Measurements from ENCODE around the gene EGR4.

Gene EGR4

DNA sequence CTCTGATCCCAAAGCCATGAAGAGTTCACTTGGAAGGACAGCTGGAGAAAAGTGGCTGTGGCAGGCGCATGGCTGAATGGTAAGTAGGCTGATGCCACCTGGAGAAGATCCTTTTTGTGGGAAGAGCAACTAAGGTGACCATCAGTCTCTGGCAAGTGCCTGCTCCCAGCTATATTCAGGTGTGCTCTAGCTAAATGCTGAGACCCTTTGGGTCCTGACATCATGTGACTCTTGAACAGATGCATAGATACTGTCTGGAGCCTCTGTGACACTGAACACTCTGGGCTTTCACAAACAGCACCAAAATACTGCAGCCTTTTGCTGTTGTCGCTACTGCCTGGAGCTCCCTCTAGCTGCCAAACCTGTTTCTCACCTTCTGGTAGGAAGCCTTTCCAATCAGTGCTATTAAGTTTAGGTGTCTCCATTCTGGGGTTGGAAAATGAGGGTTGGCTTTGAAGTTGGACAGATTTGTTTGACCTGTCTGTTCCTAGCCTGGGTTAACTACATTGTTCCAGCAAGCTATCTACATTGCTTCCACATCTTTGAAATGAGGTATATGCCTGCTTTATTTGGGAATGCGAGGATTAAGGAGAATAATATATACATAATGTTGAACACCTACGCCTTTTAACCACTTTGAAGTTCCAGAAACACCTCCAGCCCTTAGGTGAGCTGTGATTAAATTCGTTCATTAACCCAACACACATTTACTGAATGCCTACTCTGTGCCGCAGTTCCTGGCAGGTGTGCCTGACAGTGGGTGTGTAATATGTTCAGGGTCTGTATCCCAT, 3.1 kb downstream of the EGR4 start:
- FAIRE-seq (peak; percentile 94), DNase-seq (ENCODE audit: insufficient read length, low spot score) (no peak)

DNA sequence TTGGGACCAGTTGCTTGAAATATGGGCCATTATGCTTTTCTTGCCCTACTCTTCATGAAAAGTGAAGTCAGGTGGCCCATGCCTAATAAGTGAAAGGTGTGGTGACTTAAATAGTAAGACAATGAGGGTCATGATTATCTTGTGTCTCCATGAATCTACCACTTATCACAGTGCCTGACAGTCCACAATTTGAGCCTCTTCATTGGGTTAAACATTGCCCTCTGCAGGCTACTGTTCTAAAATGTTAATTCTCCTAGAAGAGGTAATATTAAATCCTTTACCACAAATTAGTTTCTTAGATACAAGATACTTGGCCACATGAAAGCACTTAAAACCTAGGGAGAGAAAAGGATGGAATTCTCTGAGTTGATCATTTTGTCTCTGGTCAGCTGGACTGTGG, 4.0 kb downstream of the EGR4 start:
- FAIRE-seq = no peak

DNA sequence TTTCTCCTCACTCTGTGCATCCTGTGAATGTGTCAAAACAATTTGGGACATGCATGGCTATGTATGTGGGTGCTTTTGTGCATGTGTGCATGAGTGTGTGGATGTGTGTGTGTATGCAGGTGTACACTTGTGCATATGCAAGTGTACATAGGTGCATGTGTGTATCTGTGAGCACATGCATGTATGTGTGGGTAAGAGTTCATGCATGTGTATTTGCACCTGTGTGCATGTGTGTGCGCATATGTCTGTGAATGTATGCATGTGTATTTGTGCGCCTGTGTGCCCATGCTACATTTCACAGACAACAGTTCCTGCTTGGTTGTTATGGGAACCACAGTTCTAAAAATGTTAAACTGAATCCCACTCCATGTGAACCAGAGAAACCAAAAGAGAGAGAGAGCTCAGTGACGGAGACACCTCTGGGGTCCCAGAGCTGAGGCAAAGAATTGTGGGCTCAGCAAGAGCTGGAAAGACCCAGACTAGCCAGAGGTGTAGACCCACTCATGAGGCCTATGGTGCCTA, 7.2 kb downstream of the EGR4 start:
- FAIRE-seq = no peak
- no peak for DNase-seq (ENCODE audit: insufficient read length, low spot score)

More for the DNA sequence above, 4.0 kb downstream of the EGR4 start:
- no peak for DNase-seq (ENCODE audit: insufficient read length, low spot score)

DNA sequence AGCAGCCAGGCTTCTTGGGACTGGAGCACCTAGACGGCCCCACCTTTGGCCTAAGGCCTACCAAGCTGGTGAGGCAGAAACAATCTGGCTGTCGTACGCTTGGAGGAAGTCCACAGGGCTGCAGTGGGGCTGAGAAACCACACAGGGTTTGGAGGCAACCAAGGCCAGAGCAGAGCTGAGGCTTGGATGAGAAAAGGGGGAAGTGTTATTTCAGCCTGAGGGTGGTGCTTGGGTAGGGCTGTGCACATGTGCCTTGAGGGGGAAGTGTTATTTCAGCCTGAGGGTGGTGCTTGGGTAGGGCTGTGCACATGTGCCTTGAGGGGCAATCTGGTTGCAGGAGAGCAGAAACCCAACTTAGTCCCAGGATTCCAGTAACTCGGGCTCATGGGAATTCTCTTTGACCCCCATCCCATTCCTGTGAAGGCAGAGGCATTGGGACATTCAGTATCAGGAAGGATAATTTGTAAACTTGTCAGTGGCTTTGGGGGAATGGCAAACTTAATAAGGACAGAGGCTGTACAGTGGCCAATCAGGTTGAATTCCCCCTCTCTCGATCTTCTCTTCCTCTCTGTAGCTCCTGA, 8.1 kb downstream of the EGR4 start:
- DNase-seq (ENCODE audit: insufficient read length, low spot score) (no peak), FAIRE-seq (peak; percentile 98)

DNA sequence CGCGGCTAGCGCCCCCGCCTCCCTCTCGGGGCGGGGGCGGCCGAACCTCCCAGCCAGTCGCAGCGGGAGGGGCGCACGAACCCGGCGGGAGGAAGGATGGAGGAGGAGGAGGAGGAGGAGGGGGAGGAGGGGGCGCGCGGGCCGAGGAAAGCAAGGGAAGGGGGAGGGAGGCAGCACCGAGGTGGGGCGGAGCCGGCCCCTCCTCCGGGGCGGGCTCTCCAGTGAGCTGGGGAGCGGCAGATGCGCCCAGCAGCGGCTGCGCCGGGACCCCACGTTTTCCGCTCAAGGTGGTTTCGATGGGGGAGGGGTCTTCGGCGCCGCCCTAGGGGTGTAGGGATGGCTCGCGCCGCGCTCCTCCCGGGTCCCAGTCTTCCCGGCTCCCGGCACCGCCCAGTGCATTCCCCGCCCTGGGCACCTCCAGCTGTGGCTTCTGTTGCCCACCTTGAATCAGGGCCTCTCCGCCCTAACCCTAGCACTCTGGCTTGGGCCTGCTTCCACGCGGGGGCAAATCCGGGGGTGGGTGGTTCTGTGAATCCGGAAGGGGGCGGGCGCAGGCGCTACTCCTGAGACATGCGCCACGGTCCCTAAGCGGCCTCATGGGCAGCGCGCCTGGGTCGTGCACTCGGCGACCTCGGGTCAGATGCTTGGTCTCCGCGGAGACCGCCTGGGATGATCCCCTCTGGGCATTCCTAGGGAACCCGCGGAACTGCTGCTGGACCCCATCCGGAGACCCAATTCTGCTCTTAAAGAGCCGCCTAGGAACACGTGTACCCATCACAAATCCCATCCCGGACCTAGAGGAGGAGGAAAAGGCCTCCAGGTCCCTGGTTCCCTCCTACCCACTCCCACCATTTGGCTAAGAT, 8.8 kb downstream of the EGR4 start, which contains the start of gene FBXO41:
Gene FBXO41 (minus strand): TSS at position 183 of the 863 bp plus-strand sequence. CDS start 14,848 bp downstream, outside the sequence.
- peak; percentile 86 for DNase-seq (ENCODE audit: insufficient read length, low spot score)
- FAIRE-seq = peak; percentile 78

DNA sequence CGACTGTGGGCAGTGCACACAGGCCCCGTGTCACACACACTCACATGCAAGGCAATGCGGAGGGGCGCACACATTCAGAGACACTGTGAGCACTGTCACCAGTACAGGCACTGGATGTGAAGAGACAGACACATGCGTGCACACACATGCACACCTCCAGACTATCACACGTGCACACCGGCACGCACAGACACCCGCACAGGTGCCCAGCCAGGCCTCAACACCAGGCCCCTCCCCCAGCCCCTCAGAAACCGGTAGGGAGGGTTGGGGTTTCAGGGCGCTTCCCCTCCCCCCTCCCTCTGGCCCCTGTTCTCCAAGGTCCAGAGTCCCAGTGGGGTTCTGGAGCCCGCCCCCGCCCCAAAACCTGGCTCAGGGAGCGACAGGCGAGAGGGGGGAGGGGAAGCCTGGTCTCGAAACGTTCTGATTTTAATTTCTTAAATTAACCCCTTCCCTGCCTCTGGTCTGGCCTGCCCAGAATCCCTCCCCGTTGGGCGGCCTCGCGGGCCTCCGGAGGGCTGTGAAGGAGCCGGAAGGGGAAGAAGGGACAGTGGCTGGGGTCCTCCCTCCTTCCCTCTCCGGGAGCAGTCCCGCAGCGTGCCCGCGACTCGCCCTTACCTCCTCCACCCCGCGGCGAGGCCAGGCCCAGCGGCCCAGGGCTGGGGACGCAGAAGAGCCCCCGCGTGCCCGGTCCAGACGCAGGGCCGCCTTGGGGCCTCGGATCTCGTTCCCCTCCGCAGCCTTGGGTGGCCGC, 9.6 kb downstream of the EGR4 start:
- DNase-seq (ENCODE audit: insufficient read length, low spot score) = no peak
- no peak for FAIRE-seq

DNA sequence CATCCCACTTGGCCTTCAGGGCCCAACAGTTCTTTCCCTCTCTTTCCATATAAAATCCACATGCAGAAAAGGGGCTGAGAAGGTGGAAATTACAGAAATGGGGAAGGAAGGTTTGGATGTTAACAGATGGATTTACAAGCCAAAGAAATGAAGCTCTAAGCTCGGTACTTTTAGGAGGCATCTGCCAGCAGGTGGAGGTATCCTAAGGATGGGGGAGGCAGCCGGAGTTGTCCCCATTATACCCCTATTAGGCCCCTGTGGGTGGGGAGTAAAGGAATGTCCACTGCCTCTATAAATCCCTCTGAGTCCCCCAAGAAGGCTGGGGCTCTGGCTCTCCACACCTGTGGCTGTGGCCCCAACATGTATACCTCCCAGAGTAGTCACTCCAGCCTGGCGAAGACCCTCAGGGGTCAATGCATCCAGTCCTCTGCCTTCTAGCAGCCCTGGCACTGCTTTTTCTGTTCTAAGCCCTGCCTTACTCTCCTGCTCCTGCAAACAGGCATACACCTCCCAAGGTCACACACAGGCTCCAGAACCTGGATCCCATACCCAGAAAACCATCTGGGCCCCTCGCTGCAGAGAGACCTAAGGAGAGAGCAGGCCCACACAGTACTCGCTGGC, 10.3 kb downstream of the EGR4 start:
- DNase-seq (ENCODE audit: insufficient read length, low spot score) (no peak), FAIRE-seq (peak; percentile 84)

DNA sequence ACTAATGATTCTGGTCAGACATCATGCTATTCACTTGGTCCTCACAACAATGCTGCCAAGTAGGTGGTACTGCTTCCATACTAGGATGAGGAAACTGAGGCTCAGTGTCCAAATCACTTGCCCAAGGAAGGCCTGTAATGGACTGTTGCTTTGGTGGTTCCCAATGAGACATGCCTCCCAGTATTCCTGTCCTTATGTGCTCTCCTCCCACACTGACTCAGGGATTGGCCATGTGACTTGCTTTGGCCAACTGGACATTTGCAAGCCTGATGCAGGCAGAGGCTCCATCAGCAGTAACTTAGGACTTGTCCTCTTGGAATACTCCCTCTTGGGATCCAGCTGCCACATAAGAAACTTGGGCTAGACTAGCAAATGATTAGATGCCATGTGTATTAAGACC, 12.1 kb downstream of the EGR4 start:
- DNase-seq (ENCODE audit: insufficient read length, low spot score) (no peak), FAIRE-seq (no peak)

DNA sequence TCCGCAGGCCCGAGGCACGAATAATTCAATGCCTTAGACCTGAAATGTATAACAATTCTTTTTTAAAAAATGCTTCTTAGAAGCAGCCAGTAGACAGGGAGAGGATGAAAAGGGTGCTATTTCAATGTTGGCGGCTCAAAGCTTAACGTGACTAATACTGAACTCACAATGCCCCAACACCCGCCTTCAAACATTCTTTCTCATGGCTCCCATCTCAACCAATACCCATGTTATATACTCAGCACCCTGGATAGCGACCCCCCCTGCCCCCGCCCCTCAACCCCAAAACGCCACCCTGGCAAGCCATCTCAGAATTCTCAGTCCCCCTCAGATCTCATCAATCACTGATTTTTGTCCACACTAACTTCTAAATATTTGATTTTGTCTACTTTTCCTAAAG, 13.5 kb downstream of the EGR4 start:
- DNase-seq (ENCODE audit: insufficient read length, low spot score) = no peak
- FAIRE-seq = no peak

DNA sequence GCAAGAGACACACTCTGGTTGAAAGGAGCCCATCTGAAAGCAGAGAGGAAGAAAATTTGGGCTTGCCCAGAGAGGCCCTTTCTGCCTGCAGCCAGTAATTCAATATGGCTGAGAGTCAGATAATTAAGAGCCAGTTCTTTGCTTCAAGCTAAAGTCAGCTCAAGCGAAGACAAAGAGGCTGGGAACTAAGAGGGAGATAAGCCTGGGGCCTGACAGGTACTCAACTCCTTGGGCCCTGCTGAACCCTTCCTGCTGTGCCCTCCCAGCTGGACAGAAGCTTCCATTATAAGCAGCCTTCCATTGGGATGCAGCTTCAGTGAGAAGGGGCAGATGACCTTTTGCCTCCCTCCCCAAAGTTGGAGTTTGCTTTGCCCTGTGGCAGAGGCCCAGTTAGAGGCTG, 21.1 kb downstream of the EGR4 start:
- FAIRE-seq (no peak), DNase-seq (ENCODE audit: insufficient read length, low spot score) (no peak)

DNA sequence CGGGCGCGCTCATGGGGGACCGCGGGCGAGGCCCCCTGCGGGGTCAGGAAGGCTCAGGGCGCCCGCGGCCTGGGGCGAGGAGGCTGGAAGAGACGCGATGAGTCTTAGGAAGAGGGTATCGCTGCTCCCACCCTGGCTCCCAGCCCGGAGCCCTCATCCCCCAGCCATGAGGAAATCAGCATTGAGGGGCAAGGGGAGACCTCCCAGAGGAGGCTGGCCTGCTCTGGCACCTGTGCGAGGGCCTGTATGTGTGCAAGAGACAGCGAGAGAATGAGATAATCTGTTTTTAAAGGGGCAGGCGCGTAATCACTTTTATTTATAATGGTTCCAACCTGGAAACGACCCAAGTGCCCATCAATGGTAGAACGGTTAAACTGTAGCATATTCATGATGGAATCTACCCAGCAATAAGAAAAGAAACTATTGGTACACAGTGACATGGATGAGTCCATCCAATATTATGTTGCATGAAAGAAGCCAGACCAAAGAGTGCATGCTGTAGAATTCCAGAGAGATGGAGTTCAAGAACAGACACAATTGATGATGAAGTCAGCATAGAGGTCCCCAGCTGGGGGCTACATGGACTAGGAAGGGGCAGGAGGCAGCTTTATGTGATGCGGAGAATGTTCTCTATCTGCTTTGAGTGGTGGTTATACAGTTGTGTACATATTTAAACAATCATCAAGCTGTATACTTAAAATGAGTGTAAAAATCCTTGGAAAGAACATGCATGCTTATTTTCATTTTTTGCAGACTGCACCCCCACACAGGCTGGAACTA, 23.5 kb downstream of the EGR4 start:
- DNase-seq (ENCODE audit: insufficient read length, low spot score) (no peak), FAIRE-seq (no peak)

DNA sequence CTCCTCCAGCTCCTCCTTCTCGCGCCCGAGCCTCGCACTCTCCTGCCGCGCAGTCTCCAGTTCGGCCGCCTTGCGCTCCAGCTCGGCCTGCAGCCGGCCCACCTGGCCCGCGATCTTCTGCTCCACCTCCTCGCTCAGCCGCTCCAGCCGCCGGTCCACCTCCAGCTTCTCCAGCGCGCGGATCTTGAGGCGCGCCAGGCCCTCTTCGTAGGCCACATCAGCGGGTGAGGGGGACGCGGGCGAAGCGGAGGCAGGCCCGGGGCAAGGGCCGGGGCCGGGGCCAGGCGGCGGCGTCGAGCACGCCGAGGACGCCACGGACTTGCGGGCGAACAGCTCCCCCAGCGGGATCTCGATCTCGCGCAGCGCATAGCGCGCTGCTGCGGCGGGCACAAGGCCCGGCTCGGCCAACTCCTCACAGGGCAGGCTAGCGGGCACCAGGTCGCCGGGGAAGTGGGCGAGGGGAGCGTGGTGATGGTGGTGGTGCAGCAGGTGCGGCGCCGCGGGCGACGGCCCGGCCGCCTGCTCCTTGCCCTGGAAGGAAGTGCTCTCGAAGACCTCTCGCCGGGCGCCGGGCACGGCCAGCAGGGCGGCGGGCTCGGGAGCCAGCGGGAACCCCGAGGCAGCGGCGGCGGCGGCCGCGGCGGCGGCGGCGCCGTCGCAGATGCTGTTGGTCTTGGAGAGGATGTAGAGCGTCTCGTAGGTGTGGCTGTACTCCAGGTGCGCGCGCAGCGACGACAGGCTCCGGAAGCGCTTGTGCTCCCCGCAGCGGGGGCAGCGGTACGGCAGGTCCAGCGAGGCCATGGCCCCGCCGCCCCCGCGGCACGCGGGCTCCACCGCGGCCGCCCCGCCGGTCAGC, 24.3 kb downstream of the EGR4 start:
- FAIRE-seq (no peak), DNase-seq (ENCODE audit: insufficient read length, low spot score) (peak; percentile 87)

DNA sequence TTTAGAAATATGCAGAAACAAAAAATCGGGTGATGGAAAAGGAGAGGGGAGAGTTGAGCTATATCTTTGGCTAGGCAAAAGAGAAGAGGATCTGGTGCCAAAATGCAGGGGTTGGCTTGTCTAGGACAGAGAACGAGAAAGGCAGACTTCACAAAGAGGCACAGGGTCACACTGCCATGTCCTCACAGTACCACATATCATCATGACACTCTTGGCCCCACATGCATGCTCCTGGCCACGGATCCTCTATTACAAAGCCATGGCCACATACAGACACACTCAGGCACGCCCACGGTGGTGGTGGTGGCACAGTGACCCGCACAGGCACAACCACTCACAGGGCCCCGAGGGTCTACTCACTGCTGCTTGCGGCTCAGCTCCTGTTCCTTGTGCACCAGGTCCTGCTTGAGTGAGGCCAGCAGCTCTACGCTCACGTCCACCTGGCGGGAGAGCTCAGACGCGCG, 24.9 kb downstream of the EGR4 start:
- FAIRE-seq (no peak), DNase-seq (ENCODE audit: insufficient read length, low spot score) (no peak)

DNA sequence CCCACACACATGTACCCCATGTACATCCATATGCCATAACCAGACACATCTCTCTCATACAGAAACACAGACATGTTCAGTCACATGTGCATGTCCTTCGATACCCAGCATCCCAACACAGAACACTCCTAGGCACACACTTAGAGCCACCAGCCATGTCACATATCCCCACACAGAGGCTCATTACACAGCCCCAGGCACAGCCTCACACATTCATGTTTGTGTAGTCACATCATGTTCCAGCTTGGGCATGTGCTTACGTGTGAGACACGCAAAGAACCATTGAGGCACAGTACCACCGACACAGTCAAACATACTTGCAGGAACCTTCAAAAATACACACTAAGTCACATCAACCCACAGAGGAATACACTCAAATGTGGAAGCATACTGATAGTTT, 26.3 kb downstream of the EGR4 start:
- no peak for FAIRE-seq

DNA sequence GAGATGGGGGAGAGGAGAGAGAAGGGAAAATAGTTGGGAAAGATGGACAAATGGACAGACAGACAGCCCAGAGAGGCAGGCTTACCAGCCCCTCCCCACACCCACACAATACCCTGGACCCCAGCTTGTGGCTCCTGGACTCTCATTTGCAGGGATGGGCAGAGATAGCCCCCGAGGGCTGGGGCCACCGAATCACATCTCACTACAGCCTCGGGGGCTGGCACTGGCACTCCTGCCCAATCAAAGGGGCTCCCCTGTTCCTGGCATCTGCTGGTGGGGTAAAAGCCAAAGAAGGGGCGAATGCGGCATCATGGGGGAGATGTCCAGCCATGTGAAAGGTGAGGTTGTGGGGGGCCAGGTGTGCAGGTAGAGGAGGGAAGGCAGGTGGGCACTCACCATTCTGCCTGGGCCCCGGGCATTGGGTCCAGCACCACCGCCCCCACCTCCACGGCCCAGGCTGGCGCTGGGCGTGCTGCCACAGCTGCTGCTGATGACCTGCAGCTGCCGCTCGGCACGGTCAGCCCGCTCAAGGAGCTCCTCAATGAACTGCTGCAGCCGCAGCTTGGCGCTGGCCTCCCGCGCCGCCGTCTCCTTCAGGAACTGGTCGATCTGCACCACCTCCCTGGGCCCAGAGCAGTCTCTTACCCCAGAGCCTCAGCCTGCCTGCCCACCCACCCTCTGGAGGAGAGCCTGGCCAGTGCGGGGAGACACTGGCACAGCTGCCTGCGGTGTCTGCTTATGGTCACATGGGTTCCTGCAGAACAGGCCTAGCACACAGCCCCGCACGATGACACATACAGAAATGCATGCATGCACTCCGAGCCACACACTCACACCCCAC, 27.1 kb downstream of the EGR4 start:
- no peak for FAIRE-seq
- no peak for DNase-seq (ENCODE audit: insufficient read length, low spot score)

More for the DNA sequence above, 26.3 kb downstream of the EGR4 start:
- DNase-seq (ENCODE audit: insufficient read length, low spot score) = no peak

DNA sequence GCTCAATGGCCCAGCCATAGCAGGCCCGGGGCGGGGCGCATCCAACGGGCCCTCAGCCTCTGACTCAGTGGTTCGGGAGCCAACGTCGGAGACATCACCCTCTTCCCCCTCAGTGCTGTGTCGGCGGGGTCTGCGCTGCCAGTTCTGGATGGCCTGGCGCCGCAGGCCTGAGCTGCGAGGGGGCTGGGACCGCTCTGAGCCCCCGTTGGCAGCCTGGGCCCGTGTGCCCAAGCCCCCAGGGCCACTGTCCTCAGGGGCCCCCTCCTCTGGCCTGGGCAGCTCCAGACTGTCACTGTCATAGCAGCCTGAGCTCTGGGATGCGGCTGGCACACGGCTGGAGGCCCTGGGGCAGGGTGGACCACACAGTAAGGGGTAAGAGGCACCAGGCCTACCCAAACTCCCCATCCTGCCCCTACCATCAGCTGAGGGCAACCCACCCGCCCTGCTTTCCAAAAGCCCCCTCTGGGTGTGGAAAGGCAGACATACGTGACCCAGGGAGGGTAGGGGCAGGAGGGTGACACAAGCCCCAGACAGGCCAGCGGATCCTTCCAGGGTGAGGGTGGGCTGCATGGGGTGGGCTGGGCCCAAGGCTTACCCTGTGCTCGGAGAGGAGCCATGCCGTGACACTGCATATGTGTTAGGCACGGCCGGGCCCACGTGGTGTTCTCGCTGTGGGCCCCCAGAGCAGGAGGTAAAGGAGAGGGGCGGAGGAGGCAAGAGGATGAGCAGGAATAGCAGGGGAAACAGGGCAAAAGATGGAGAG, 27.9 kb downstream of the EGR4 start:
- DNase-seq (ENCODE audit: insufficient read length, low spot score) = no peak
- no peak for FAIRE-seq

DNA sequence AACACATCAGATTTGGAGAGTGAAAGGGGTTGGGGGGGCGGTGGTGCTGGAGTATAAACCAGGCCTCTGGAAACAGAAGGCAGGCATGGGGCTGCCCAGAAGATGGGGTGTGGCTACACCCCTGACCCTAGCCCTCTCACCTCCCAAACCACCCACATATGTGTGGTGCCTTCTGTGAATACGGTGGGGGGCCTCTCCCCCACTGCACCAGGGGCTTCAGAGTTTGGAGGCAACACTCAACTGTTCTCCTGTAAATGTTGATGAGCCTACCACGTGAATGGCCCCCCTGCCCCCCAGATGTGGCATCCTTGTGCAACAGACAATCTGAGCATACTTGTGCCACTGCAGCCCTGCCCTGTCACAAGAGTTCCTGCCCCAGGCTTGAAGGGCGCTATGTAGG, 28.6 kb downstream of the EGR4 start:
- FAIRE-seq (no peak), DNase-seq (ENCODE audit: insufficient read length, low spot score) (no peak)

Data from GM19239 (cell line).